SU-DHL-6 (cell line): Measurements from ENCODE around the gene ARHGEF16.

Experiments used
- H2AFZ ChIP-seq: fragments of 200-600 bp; sonication (generic); 2 replicates; pipeline ENCODE4 v1.6.1; 2014; ENCODE audit warnings: low read depth, mild to moderate bottlenecking, moderate library complexity, mixed read lengths, antibody characterized with exemption, low read length; ENCODE audit not compliant: severe bottlenecking
- H3F3A ChIP-seq: fragments of 200-600 bp; shearing (Covaris generic); 2 replicates; pipeline ENCODE4 v1.6.0; 2016; ENCODE audit warnings: antibody characterized with exemption, mild to moderate bottlenecking; ENCODE audit not compliant: insufficient read depth
- H3K27ac ChIP-seq: fragments of 200-600 bp; sonication (generic); 2 replicates; pipeline ENCODE4 v1.5.1; 2016; ENCODE audit warnings: low read depth, mild to moderate bottlenecking, low read length, moderate library complexity, mixed read lengths
- H3K27me3 ChIP-seq: fragments of 200-600 bp; sonication (generic), shearing (Covaris generic); 2 replicates; pipeline ENCODE4 v1.6.0; 2014; ENCODE audit warnings: mild to moderate bottlenecking, low read length
- H3K36me3 ChIP-seq: fragments of 200-600 bp; sonication (generic); 2 replicates; pipeline ENCODE4 v1.6.1; 2014; ENCODE audit warnings: mild to moderate bottlenecking, low read length, mixed read lengths
- H3K4me2 ChIP-seq: fragments of 300-600, 200-600 bp; shearing (Covaris generic), sonication (generic); 2 replicates; pipeline ENCODE4 v1.6.0; 2014; ENCODE audit warnings: low read length, low read depth, mild to moderate bottlenecking; ENCODE audit not compliant: poor library complexity, severe bottlenecking
- H3K4me3 ChIP-seq: fragments of 200-600 bp; sonication (generic); 2 replicates; pipeline ENCODE4 v1.5.1; 2014; ENCODE audit warnings: antibody characterized with exemption, low read length, mild to moderate bottlenecking, mixed read lengths; ENCODE audit not compliant: insufficient read depth, poor library complexity, severe bottlenecking
- H3K79me2 ChIP-seq: fragments of 200-600 bp; sonication (generic); 2 replicates; pipeline ENCODE4 v1.6.1; 2014; ENCODE audit warnings: mild to moderate bottlenecking, low read length, moderate library complexity; ENCODE audit not compliant: insufficient read depth
- H3K9ac ChIP-seq: fragments of 200-600 bp; sonication (generic); 2 replicates; pipeline ENCODE4 v1.7.0; 2014; ENCODE audit warnings: mild to moderate bottlenecking, low read length
- H3K9me2 ChIP-seq: fragments of 200-600 bp; sonication (generic); replicated peaks from 2 replicates; pipeline ENCODE4 v1.6.1; 2014; ENCODE audit warnings: low read length; ENCODE audit not compliant: insufficient read depth
- H3K9me3 ChIP-seq: fragments of 200-600 bp; sonication (generic); 2 replicates; pipeline ENCODE4 v1.6.1; 2014; ENCODE audit warnings: low read length, mixed read lengths; ENCODE audit not compliant: insufficient read depth
- H4K20me1 ChIP-seq: fragments of 200-600 bp; sonication (generic); 2 replicates; pipeline ENCODE4 v1.6.1; 2014; ENCODE audit warnings: low read depth, mild to moderate bottlenecking, antibody characterized with exemption, low read length, moderate library complexity, mixed read lengths
- CTCF ChIP-seq: fragments of 200-600 bp; sonication (generic); IDR thresholded peaks from one replicate; pipeline ENCODE4 v1.5.1; 2017; ENCODE audit warnings: antibody characterized with exemption, mild to moderate bottlenecking, low read length, moderate library complexity; ENCODE audit not compliant: insufficient read depth, poor library complexity, severe bottlenecking
- EZH2phosphoT487 ChIP-seq: fragments of 200-600 bp; sonication (generic), shearing (Covaris generic); conservative IDR thresholded peaks from 2 replicates; pipeline ENCODE4 v1.6.1; 2018; ENCODE audit warnings: mild to moderate bottlenecking, antibody characterized with exemption, low read length, moderate library complexity, mixed read lengths

Gene ARHGEF16

GRCh38 chr1:3500265-3500835, 45.9 kb downstream of the ARHGEF16 start:
- no peaks in the 10 kb centered on the region for H4K20me1 ChIP-seq
- H3K9ac ChIP-seq: no peak overlapping the region
- H3K36me3 ChIP-seq: no peaks in the 10 kb centered on the region
- H3F3A ChIP-seq: no peaks in the 10 kb centered on the region
- H3K27ac ChIP-seq: no peak overlapping the region
- no peaks in the 10 kb centered on the region for H3K79me2 ChIP-seq
- H3K4me2 ChIP-seq: no peak overlapping the region
- no peak overlapping the region for H3K4me3 ChIP-seq
- no peaks in the 10 kb centered on the region for H3K9me2 ChIP-seq
- H2AFZ ChIP-seq: no peak overlapping the region
- no peaks in the 10 kb centered on the region for H3K9me3 ChIP-seq
- TF ChIP-seq EZH2phosphoT487 (no peak), CTCF (no peak)
- no peaks in the 10 kb centered on the region for H3K27me3 ChIP-seq

GRCh38 chr1:3501437-3501836, 47.0 kb downstream of the ARHGEF16 start:
- TF ChIP-seq EZH2phosphoT487 (no peak), CTCF (no peak)
- no peak overlapping the region for H3K9ac ChIP-seq
- no peaks in the 10 kb centered on the region for H3K9me3 ChIP-seq
- no peak overlapping the region for H3K4me3 ChIP-seq
- no peaks in the 10 kb centered on the region for H3K36me3 ChIP-seq
- H3K79me2 ChIP-seq: no peaks in the 10 kb centered on the region
- H3K9me2 ChIP-seq: no peaks in the 10 kb centered on the region
- no peaks in the 10 kb centered on the region for H3F3A ChIP-seq
- H2AFZ ChIP-seq: no peak overlapping the region
- no peak overlapping the region for H3K4me2 ChIP-seq
- H3K27ac ChIP-seq: no peak overlapping the region
- no peaks in the 10 kb centered on the region for H3K27me3 ChIP-seq
- H4K20me1 ChIP-seq: no peaks in the 10 kb centered on the region

GRCh38 chr1:3501856-3502640, 47.6 kb downstream of the ARHGEF16 start:
- Histone ChIP-seq H3K36me3 (no peaks in the 10 kb centered on the region), H3K27ac (no peak overlapping the region), H3K79me2 (no peaks in the 10 kb centered on the region), H3K9ac (no peak overlapping the region), H3K4me2 (no peak overlapping the region), H3K9me2 (no peaks in the 10 kb centered on the region), H3K4me3 (no peak overlapping the region), H3F3A (no peaks in the 10 kb centered on the region), H3K9me3 (no peaks in the 10 kb centered on the region), H3K27me3 (no peaks in the 10 kb centered on the region), H2AFZ (no peak overlapping the region), H4K20me1 (no peaks in the 10 kb centered on the region)
- TF ChIP-seq CTCF (no peak), EZH2phosphoT487 (no peak)
